Stromal cell of bone marrow (primary cell): ENCODE data around the gene EXOG.
"Not testable (repeated sequence)": the region's sequence is repeated elsewhere in the genome, so short reads cannot be mapped to it uniquely, and the experiment has no call there.

Experiments
- DNase-seq: peaks from one replicate; pipeline ENCODE4 v3.0.0-alpha.2; 2012; ENCODE audit warnings: low read depth

The EXOG gene

DNA sequence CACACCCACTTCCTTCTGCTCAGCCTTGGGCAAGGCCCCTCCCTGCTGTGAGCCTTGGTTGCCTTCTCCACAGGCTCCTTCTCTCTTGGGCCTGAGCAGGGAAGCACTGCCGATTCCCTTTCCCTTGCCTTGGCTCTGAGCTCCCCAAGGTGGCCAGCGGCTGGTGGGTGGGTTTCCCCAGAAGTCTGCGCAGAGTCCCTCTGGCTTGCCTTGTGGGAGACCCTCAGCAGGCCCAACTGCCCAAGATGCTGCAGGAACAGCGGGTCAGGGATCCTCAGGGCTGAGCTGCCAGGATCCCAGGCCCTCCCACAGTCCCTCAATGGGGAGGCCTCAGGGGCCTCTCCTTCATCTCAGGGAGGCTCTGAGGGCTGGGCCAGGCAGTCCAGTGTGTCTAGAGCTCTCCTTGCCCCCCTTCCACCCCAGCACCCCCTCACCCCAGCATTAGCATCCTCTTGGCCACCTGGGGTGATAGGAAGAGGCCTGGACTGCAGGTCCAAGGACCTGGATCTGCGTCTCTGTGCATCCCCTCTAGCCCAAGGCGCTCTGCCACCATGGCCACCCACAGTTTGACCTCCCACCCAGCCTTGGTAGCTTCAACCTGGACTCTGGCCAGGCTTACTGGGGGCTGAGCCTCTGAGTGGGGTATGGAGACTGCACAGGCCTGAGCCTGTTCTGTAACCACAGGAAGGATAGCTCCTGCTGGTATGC lies 68.6 kb downstream of the EXOG start:
- DNase-seq, result no peak

DNA sequence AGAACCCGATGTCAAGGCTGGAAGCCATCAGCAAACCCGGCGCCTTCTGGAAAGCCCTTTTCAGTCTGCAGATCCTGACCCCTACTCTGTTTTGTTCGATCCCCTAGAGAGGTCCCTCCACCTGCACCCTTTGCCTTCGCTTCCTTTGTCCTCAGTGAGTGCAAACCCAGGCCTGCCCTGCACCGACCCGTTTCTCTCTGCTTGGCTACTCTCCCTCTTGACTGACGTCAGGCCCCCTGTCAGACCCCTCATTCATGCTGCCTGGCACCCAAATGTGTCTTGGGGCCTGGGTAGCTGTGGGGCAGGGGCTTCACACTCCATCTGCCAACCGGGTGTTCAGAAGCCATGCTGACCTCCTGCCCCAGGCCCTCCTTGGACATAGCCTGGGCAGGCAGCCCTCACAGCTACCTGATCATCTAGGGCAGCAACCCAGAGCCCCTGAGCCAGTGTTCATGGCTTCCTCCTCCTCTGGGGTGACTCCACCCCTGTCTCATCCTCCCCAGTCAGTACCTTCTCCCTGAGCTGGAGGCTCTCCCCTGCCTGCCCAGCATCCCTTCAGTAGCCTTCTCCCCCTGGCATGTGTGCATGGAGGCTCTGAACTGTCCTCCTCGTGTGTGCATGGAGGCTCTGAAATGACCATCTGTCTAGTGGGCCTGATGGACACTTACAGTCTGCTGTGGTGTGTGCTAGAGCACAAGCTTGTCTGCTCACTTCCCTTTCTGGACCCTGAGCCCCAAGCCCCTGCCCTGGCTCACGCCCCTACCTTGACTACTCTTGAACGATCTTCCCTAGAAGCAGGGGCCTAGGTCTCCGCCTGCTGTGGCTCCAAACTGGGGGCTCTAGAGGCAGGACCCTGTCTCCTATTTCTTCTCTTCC lies 69.4 kb downstream of the EXOG start:
- DNase-seq, result no peak

DNA sequence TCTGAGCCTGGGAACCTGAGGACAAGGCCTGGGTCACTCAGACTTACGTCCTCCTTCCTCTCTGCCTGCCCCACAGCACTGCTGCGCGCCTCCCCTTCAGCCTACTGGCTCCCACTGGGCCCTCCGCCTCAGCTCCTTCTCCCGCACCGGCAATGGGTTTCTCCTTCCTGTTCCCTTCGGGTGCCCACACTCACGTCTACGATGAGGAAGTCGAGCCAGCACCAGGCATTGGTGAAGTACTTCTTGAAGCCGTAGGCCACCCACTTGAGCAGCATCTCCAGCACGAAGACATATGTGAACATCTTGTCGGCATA lies 70.0 kb downstream of the EXOG start:
- DNase-seq, result no peak

DNA sequence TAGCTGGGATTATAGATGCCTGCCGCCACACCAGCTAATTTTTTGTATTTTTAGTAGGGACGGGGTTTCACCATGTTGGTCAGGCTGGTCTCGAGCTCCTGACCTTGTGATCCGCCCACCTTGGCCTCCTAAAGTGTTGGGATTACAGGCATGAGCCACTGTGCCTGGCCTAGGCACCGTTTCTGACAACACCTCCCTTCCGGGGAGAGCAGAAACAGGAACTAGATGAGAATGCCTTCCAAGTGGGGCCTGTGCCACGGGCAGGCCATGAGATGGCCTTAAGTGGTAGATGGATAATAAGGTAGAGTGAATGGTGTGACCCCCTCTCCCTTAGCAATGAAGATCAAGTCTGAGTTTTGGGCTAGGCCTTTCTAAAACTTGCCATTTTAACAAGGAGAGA lies 70.7 kb downstream of the EXOG start:
- DNase-seq, result not testable (repeated sequence)

DNA sequence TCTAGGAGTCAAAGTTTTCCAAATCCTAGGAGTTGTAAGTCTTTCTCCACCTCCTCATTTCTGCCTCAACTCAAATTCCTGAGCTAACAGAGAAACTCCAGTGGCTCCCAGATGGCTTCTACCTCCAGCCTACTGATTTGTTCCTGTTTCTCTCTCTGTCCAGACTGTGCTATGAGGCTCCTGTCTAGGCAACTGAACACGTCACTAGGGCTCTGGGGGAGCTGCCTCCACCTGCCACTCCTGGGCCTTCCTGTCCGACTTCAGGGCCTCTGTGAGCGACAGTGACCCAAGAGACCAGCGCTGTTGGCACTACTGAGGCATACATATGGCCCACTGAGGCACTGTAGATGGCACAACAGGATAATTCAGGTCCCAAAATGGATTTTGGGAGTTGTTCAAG lies 71.4 kb downstream of the EXOG start:
- no peak for DNase-seq

DNA sequence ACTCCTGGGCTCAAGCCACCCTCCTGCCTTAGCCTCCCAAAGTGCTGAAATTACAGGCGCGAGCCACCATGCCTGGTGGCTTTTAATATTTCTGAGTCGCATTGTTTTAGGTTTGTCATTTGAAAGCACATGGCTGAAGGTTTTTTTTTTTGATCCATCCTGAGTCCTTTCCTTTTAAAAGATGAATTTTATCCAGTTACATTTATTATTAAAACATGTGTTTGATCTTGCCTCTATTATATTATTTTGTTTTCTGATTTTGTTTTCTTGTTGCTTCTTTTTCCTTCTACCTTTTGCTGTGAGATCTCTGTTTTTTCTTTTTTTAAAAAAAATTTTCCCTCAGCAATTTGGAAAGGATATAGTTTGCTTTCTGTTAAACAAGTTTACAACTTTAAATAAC lies 77.0 kb downstream of the EXOG start:
- no peak for DNase-seq

DNA sequence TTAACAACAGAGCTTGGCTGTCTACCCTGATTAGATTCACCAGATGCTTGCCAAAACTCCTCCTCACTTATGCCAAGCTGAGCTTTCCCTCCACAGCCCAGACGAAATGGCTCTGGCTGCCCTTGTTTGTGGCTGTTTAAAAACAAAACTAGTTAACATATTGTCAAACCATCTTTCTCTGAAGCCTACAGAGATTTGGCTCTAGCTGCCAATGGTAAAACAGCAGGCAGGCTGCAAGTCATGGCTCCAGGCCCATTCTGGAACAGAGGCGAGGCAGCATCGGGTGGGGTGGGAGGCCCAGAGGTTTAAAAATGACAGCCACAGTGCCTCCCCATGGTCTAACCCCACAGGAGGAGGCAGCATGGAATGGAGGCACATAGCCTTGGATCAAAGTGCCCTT lies 77.4 kb downstream of the EXOG start:
- DNase-seq, result no peak

DNA sequence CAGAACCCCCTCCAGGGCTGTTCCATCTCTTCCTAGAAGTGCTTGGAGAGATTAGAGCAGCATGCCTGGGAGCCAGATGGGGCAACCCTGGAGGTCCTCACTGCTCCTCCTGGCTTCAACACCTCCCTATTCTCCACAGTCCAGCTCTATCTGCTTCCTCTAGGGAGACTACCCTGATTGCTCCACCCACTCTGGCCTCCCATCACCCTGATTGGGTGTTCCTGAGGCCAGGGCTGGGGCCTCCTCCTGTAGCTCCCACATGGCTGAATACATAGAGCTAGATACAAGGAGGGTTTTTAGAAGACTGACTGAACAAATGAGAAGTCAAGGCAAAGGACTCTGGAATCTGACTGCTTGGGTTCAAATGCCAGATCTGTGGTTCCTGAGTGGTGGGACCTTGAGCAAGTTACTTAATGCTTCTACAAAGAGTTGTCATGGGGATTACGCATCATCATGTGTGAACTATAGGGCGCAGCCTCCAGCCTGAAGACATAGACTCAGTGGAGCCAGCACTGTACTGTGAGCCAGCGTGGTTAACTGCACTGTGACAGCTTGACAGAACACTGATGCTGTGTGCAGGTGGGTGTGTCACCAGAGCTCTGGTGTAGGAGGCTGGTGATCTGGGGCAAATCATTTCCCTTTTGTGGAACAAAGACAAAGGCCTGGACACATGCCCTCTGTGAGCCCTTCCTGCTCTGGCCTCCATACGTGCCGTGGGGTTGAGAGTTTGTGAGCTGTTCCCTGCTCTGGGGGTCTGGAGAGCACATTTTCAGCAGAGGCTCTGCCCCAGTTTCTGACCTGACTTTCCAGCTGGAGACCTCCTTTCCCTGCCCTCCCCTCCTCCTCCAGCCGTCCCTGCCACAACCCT lies 78.5 kb downstream of the EXOG start:
- no peak for DNase-seq

DNA sequence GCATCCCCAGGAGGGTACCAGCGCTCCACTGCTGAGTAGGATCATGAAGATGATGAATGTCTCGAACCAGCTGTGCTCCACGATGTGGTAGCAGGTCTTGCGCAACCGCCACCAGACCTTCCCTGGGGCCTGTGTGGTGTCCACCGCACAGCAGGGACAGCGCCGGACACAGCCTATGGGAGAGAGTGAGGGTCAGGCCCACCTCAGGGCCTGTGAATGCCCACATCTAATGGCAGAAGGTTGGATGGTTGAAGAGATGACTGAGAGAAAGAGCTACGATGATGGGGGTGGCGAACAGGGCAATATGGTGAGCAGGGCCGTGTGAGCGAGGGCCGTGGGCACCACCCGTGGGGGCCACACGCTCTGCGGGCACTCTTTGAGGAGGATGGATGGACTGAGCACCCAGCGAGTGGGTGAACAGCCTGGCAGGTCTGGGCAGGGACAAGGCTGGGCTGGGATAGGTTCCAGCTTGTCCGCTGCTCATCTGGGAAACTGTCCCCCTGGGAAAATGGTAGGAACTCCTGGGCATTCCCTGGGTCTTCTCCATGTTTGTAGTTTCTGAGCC lies 79.2 kb downstream of the EXOG start:
- DNase-seq, result no peak
